Neural progenitor cell (in vitro differentiated cells): ENCODE results near the gene PDLIM4. TPM values are rescaled to one million over a fixed set of nuclear protein-coding genes. Genes with fewer than 3 reads are reported as not detected.

ENCODE experiments used
- DNase-seq: peaks from one replicate; pipeline ENCODE4 v3.0.0-alpha.2; 2016; ENCODE audit warnings: low spot score
- H2AFZ ChIP-seq: fragments of 200-600 bp; sonication (generic); replicated peaks from 2 replicates; pipeline ENCODE4 v1.6.1; 2016; ENCODE audit warnings: antibody characterized with exemption
- H3F3A ChIP-seq: fragments of 200-600 bp; sonication (generic); 2 replicates; pipeline ENCODE4 v1.6.1; 2016; ENCODE audit warnings: antibody characterized with exemption, low read depth
- H3K27ac ChIP-seq: fragments of 200-600 bp; sonication (generic); 2 replicates; pipeline ENCODE4 v1.5.1; 2016; ENCODE audit warnings: mild to moderate bottlenecking
- H3K27me3 ChIP-seq: fragments of 200-600 bp; sonication (generic); 2 replicates; pipeline ENCODE4 v1.6.1; 2016; ENCODE audit warnings: mild to moderate bottlenecking, moderate library complexity
- H3K36me3 ChIP-seq: fragments of 200-600 bp; sonication (generic); 2 replicates; pipeline ENCODE4 v1.5.1; 2016
- H3K4me1 ChIP-seq: fragments of 200-600 bp; sonication (generic); 2 replicates; pipeline ENCODE4 v1.6.1; 2016; ENCODE audit warnings: mixed run types
- H3K4me2 ChIP-seq: fragments of 200-600 bp; sonication (generic); 2 replicates; pipeline ENCODE4 v1.6.1; 2016
- H3K4me3 ChIP-seq: fragments of 200-600 bp; sonication (generic); 2 replicates; pipeline ENCODE4 v1.5.1; 2016
- H3K79me2 ChIP-seq: fragments of 200-600 bp; sonication (generic); 2 replicates; pipeline ENCODE4 v1.6.1; 2016; ENCODE audit warnings: low read depth
- H3K9ac ChIP-seq: fragments of 200-600 bp; sonication (generic); 2 replicates; pipeline ENCODE4 v1.6.1; 2016
- H3K9me3 ChIP-seq: fragments of 200-600 bp; sonication (generic); 2 replicates; pipeline ENCODE4 v1.5.1; 2016; ENCODE audit warnings: low read depth
- H4K20me1 ChIP-seq: fragments of 200-600 bp; sonication (generic); 2 replicates; pipeline ENCODE4 v1.6.1; 2016; ENCODE audit warnings: low read depth
- H3K27ac Mint-ChIP-seq: 3 replicates; pipeline ENCODE4 v1.8.0; 2021; ENCODE audit warnings: mixed read lengths
- H3K27me3 Mint-ChIP-seq: 2 replicates; pipeline ENCODE4 v1.8.0; 2022; ENCODE audit warnings: low read depth, mild to moderate bottlenecking, inconsistent platforms, moderate library complexity, mixed read lengths; ENCODE audit not compliant: insufficient read depth
- H3K36me3 Mint-ChIP-seq: 3 replicates; pipeline ENCODE4 v1.8.0; 2021; ENCODE audit warnings: mixed read lengths
- H3K4me1 Mint-ChIP-seq: 3 replicates; pipeline ENCODE4 v1.8.0; 2021; ENCODE audit warnings: mixed read lengths
- H3K4me3 Mint-ChIP-seq: 3 replicates; pipeline ENCODE4 v1.8.0; 2021; ENCODE audit warnings: mild to moderate bottlenecking, moderate library complexity, mixed read lengths
- H3K9me3 Mint-ChIP-seq: 3 replicates; pipeline ENCODE4 v1.8.0; 2020; ENCODE audit warnings: mixed read lengths
- CTCF ChIP-seq: fragments of 200-600 bp; sonication (generic); IDR thresholded peaks from 2 replicates; pipeline ENCODE4 v1.5.1; 2017; ENCODE audit warnings: antibody characterized with exemption, mild to moderate bottlenecking
- EZH2 ChIP-seq: fragments of 200-600 bp; sonication (generic); IDR thresholded peaks from 2 replicates; pipeline ENCODE4 v1.6.1; 2017; ENCODE audit warnings: antibody characterized with exemption, mild to moderate bottlenecking, moderate library complexity
- EZH2phosphoT487 ChIP-seq: fragments of 200-600 bp; sonication (generic); IDR thresholded peaks from 2 replicates; pipeline ENCODE4 v1.6.1; 2017; ENCODE audit warnings: antibody characterized with exemption
- total RNA-seq: library from RNA; depleted of rRNA; stranded (reverse); fragments of >200 nt; gene quantifications from 2 replicates; pipeline ENCODE4 v1.2.3, GENCODE V29; 2015; ENCODE audit warnings: low replicate concordance

Gene PDLIM4
- total RNA-seq, 1 donor from 2014 or later: 8.3 TPM

- no peak for DNase-seq
- Mint-ChIP-seq H3K9me3 (no peaks in the 10 kb centered on the region), H3K36me3 (no peaks in the 10 kb centered on the region), H3K27ac (no peak overlapping the region), H3K27me3 (peaks cover 13% of the 10 kb centered on the region), H3K4me3 (no peak overlapping the region), H3K4me1 (no peaks in the 10 kb centered on the region)
- Histone ChIP-seq H3K27ac (no peak overlapping the region), H3K9ac (no peak overlapping the region), H2AFZ (no peak overlapping the region), H4K20me1 (no peaks in the 10 kb centered on the region), H3K4me1 (peaks cover 3% of the 10 kb centered on the region), H3F3A (no peaks in the 10 kb centered on the region), H3K4me3 (no peak overlapping the region), H3K27me3 (peaks cover 28% of the 10 kb centered on the region), H3K4me2 (no peak overlapping the region), H3K9me3 (no peaks in the 10 kb centered on the region), H3K36me3 (no peaks in the 10 kb centered on the region), H3K79me2 (no peaks in the 10 kb centered on the region)
- TF ChIP-seq EZH2 (no peak), CTCF (no peak), EZH2phosphoT487 (no peak)
These were observed 25.0 kb upstream of the PDLIM4 start for GRCh38 chr5:132232465-132232864.

- H3K4me1 Mint-ChIP-seq: no peaks in the 10 kb centered on the region
- Histone ChIP-seq H2AFZ (no peak overlapping the region), H3K79me2 (no peaks in the 10 kb centered on the region), H3K9ac (no peak overlapping the region), H3K4me2 (no peak overlapping the region), H3K4me1 (peaks cover 2% of the 10 kb centered on the region), H3K27ac (no peak overlapping the region), H3K36me3 (no peaks in the 10 kb centered on the region), H3F3A (no peaks in the 10 kb centered on the region), H3K4me3 (no peak overlapping the region), H3K27me3 (peaks cover 22% of the 10 kb centered on the region), H3K9me3 (no peaks in the 10 kb centered on the region), H4K20me1 (no peaks in the 10 kb centered on the region)
- TF ChIP-seq EZH2phosphoT487 (no peak), CTCF (no peak), EZH2 (no peak)
- no peaks in the 10 kb centered on the region for H3K9me3 Mint-ChIP-seq
- no peaks in the 10 kb centered on the region for H3K36me3 Mint-ChIP-seq
- no peak overlapping the region for H3K27ac Mint-ChIP-seq
- no peak overlapping the region for H3K4me3 Mint-ChIP-seq
- no peak for DNase-seq
- H3K27me3 Mint-ChIP-seq: peaks cover 13% of the 10 kb centered on the region
These were observed 24.4 kb upstream of the PDLIM4 start for GRCh38 chr5:132233081-132233480.

GRCh38 chr5:132233811-132234683, 23.4 kb upstream of the PDLIM4 start:
- no peak overlapping the region for H2AFZ ChIP-seq
- no peak overlapping the region for H3K4me2 ChIP-seq
- no peak overlapping the region for H3K4me3 Mint-ChIP-seq
- no peaks in the 10 kb centered on the region for H3K79me2 ChIP-seq
- H3K4me3 ChIP-seq: no peak overlapping the region
- no peak overlapping the region for H3K9ac ChIP-seq
- H3K4me1 ChIP-seq: no peaks in the 10 kb centered on the region
- no peak for TF ChIP-seq CTCF
- no peak for TF ChIP-seq EZH2phosphoT487
- no peak for TF ChIP-seq EZH2
- no peak overlapping the region for H3K27ac ChIP-seq
- no peak overlapping the region for H3K27ac Mint-ChIP-seq
- no peaks in the 10 kb centered on the region for H3K9me3 Mint-ChIP-seq
- no peaks in the 10 kb centered on the region for H3F3A ChIP-seq
- H4K20me1 ChIP-seq: no peaks in the 10 kb centered on the region
- H3K27me3 ChIP-seq: peaks cover 12% of the 10 kb centered on the region
- H3K36me3 ChIP-seq: no peaks in the 10 kb centered on the region
- DNase-seq: no peak
- H3K27me3 Mint-ChIP-seq: peaks cover 11% of the 10 kb centered on the region
- no peaks in the 10 kb centered on the region for H3K36me3 Mint-ChIP-seq
- no peaks in the 10 kb centered on the region for H3K9me3 ChIP-seq
- H3K4me1 Mint-ChIP-seq: peaks cover 3% of the 10 kb centered on the region
